Breast epithelium (tissue), 3 donors: ENCODE results near the gene GCDH.

Experiments used
- POLR2A ChIP-seq: fragments of 450-650 bp; IDR thresholded peaks from one replicate; pipeline ENCODE4 v1.6.1; 2016; ENCODE audit warnings: antibody characterized with exemption, mild to moderate bottlenecking, moderate library complexity
- POLR2AphosphoS5 ChIP-seq, 3 donors: sonication (generic); formaldehyde crosslinking; IDR thresholded peaks; one replicate each; pipeline ENCODE4 v1.6.1; 2017; ENCODE audit warnings: antibody characterized with exemption in 3 of 3
- TF ChIP-seq, protein P1 (sequence below), 3 donors: fragments of 450-650 bp; IDR thresholded peaks; one replicate each; pipeline ENCODE4 v1.5.1; 2016 to 2017; ENCODE audit warnings: antibody characterized with exemption in 3 of 3, mild to moderate bottlenecking in 3 of 3, moderate library complexity in 3 of 3

DNA sequence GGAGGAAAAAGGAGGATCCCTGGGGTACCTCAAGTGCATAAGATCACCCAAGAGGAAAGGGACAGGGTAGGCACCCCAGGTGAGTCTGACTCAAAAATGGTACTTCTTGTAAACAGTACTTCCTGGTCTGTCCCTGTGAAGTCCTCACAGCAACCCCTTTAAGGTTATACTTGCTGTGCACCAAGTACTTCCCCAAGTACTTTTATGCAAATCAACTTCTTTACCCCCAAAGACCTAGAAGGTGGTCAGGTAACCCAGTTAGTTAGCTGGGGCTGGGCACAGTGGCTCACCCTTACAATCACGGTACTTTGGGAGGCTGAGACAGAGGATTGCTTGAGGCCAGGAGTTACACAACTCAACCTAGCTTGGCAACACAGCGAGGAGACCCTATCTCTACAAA is 49.9 kb downstream of the GCDH start:
- TF ChIP-seq, protein P1, sequence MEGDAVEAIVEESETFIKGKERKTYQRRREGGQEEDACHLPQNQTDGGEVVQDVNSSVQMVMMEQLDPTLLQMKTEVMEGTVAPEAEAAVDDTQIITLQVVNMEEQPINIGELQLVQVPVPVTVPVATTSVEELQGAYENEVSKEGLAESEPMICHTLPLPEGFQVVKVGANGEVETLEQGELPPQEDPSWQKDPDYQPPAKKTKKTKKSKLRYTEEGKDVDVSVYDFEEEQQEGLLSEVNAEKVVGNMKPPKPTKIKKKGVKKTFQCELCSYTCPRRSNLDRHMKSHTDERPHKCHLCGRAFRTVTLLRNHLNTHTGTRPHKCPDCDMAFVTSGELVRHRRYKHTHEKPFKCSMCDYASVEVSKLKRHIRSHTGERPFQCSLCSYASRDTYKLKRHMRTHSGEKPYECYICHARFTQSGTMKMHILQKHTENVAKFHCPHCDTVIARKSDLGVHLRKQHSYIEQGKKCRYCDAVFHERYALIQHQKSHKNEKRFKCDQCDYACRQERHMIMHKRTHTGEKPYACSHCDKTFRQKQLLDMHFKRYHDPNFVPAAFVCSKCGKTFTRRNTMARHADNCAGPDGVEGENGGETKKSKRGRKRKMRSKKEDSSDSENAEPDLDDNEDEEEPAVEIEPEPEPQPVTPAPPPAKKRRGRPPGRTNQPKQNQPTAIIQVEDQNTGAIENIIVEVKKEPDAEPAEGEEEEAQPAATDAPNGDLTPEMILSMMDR (IDR thresholded peaks at IDR 0.05), result no peak
- TF ChIP-seq POLR2AphosphoS5 (IDR thresholded peaks at IDR 0.05) (no peak), POLR2A (no peak)
